ENCODE measurements around the gene PTCRA.
"Not testable (repeated sequence)": the region's sequence is repeated elsewhere in the genome, so short reads cannot be mapped to it uniquely, and the experiment has no call there.

PTCRA gene

DNA sequence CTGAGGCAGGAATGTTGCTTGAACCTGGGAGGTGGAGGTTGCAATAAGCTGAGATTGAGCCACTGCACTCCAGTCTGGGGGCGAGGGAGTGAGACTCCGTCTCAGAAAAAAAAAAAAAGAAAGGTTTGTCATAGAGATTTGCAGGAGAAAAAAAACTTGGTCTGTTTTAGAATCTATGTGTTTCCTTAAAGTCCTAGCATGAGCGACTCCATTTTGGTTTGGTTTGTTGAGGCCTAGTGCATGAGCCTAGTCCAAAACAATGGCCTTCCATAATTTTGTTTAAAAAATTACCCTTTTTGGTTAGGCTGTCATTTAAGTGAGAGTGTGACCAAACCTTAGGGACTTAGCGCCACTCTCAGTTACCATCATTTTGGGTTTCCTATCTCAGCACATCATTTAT, 36.5 kb downstream of the PTCRA start:
- H3K4me3 ChIP-seq (ENCODE audit: low read depth, low read length), result no peak overlapping the region
- no peak for TF ChIP-seq POLR2A (IDR thresholded peaks at IDR 0.05; ENCODE audit: extremely low read depth, insufficient read length)
- TF ChIP-seq, protein P1, sequence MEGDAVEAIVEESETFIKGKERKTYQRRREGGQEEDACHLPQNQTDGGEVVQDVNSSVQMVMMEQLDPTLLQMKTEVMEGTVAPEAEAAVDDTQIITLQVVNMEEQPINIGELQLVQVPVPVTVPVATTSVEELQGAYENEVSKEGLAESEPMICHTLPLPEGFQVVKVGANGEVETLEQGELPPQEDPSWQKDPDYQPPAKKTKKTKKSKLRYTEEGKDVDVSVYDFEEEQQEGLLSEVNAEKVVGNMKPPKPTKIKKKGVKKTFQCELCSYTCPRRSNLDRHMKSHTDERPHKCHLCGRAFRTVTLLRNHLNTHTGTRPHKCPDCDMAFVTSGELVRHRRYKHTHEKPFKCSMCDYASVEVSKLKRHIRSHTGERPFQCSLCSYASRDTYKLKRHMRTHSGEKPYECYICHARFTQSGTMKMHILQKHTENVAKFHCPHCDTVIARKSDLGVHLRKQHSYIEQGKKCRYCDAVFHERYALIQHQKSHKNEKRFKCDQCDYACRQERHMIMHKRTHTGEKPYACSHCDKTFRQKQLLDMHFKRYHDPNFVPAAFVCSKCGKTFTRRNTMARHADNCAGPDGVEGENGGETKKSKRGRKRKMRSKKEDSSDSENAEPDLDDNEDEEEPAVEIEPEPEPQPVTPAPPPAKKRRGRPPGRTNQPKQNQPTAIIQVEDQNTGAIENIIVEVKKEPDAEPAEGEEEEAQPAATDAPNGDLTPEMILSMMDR (IDR thresholded peaks at IDR 0.05; ENCODE audit: low read depth, low read length), result no peak
- TF ChIP-seq MAX (IDR thresholded peaks at IDR 0.05; ENCODE audit: low read depth, low read length), result no peak
- no peak for TF ChIP-seq MYC (IDR thresholded peaks at IDR 0.05; ENCODE audit: low read depth, low read length)
- DNase-seq (ENCODE audit: low read depth), result no peak

- not testable (repeated sequence) for DNase-seq (ENCODE audit: low read depth)
These were observed 38.6 kb downstream of the PTCRA start for GRCh38 chr6:42954405-42954804.

DNA sequence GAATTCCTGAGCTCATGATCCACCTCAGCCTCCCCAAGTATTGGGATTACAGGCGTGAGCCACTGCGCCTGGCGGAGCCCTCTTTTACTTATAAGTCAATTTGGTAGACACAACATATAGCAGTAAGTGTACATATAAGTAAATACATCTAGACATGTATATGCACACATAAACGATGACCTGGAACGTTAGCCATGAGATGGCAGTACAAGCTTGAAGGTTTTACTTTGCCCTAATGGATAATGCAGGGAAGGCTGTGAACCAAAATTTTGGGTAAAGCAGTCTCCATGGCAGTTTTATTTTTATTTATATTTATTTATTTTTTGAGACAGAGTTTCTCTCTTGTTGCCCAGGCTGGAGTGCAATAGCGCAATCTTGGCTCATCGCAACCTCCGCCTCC, 42.3 kb downstream of the PTCRA start:
- H3K4me3 ChIP-seq (ENCODE audit: low read depth, low read length), result no peak overlapping the region
- TF ChIP-seq POLR2A (IDR thresholded peaks at IDR 0.05; ENCODE audit: extremely low read depth, insufficient read length) (no peak), MAX (IDR thresholded peaks at IDR 0.05; ENCODE audit: low read depth, low read length) (no peak), MYC (IDR thresholded peaks at IDR 0.05; ENCODE audit: low read depth, low read length) (no peak)
- TF ChIP-seq, protein P1 (IDR thresholded peaks at IDR 0.05; ENCODE audit: low read depth, low read length), result no peak
- DNase-seq (ENCODE audit: low read depth), result no peak

More at GRCh38 chr6:42954405-42954804, 38.6 kb downstream of the PTCRA start:
- not testable (repeated sequence) for H3K4me3 ChIP-seq (ENCODE audit: low read depth, low read length)

DNA sequence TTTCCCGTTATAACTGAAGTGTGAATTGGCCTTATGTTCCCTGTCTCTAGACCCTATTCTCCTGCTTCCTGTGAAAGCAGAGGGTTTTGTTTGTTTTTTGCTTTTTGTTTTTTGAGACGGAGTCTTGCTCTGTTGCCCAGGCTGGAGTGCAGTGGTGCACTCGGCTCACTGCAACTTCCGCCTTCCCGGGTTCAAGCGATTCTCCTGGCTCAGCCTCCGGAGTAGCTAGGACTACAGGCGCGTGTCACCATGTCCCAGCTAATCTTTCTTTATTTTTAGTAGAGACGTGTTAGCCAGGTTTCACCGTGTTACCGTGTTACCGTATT, 44.0 kb downstream of the PTCRA start:
- DNase-seq (ENCODE audit: low read depth), result no peak

GRCh38 chr6:42960243-42961019, 44.6 kb downstream of the PTCRA start, which contains the start of gene GNMT:
Gene GNMT (plus strand): TSS chr6:42960754. CDS start chr6:42960768, 14 bp downstream.
- DNase-seq (ENCODE audit: low read depth), result no peak
- no peak within 1 kb of the TSS for H3K4me3 ChIP-seq (ENCODE audit: low read depth, low read length)
- TF ChIP-seq, protein P1 (IDR thresholded peaks at IDR 0.05; ENCODE audit: low read depth, low read length), result no peak
- TF ChIP-seq MAX (IDR thresholded peaks at IDR 0.05; ENCODE audit: low read depth, low read length), result no peak
- no peak for TF ChIP-seq MYC (IDR thresholded peaks at IDR 0.05; ENCODE audit: low read depth, low read length)
- TF ChIP-seq POLR2A (IDR thresholded peaks at IDR 0.05; ENCODE audit: extremely low read depth, insufficient read length), result no peak

More for the DNA sequence above, 44.0 kb downstream of the PTCRA start:
- H3K4me3 ChIP-seq (ENCODE audit: low read depth, low read length), result no peak overlapping the region
- TF ChIP-seq, protein P1 (IDR thresholded peaks at IDR 0.05; ENCODE audit: low read depth, low read length), result no peak
- no peak for TF ChIP-seq POLR2A (IDR thresholded peaks at IDR 0.05; ENCODE audit: extremely low read depth, insufficient read length)

- TF ChIP-seq, protein P1 (IDR thresholded peaks at IDR 0.05; ENCODE audit: low read depth, low read length), result no peak
- no peak for TF ChIP-seq MAX (IDR thresholded peaks at IDR 0.05; ENCODE audit: low read depth, low read length)
- TF ChIP-seq POLR2A (IDR thresholded peaks at IDR 0.05; ENCODE audit: extremely low read depth, insufficient read length), result no peak
- no peak overlapping the region for H3K4me3 ChIP-seq (ENCODE audit: low read depth, low read length)
- no peak for DNase-seq (ENCODE audit: low read depth)
These were observed 45.2 kb downstream of the PTCRA start for GRCh38 chr6:42961020-42961470.
